Endothelial cell (in vitro differentiated cells): Measurements from ENCODE around the gene GZF1. TPM values are rescaled to one million over a fixed set of nuclear protein-coding genes. Genes with fewer than 3 reads are reported as not detected.

Experiments
- DNase-seq: peaks from one replicate; pipeline ENCODE4 v3.0.0; 2021; ENCODE audit warnings: low spot score
- H3K27ac Mint-ChIP-seq: one replicate; pipeline ENCODE4 v1.8.0; 2021; ENCODE audit warnings: mixed read lengths, inconsistent platforms; ENCODE audit not compliant: unreplicated experiment
- H3K27me3 Mint-ChIP-seq: one replicate; pipeline ENCODE4 v1.8.0; 2021; ENCODE audit warnings: mild to moderate bottlenecking, moderate library complexity, mixed read lengths, inconsistent platforms; ENCODE audit not compliant: unreplicated experiment
- H3K36me3 Mint-ChIP-seq: one replicate; pipeline ENCODE4 v1.8.0; 2021; ENCODE audit warnings: mild to moderate bottlenecking, low read depth, mixed read lengths, inconsistent platforms; ENCODE audit not compliant: unreplicated experiment
- H3K4me1 Mint-ChIP-seq: one replicate; pipeline ENCODE4 v1.8.0; 2021; ENCODE audit warnings: mild to moderate bottlenecking, mixed read lengths, inconsistent platforms; ENCODE audit not compliant: unreplicated experiment
- H3K4me3 Mint-ChIP-seq: one replicate; pipeline ENCODE4 v1.8.0; 2021; ENCODE audit warnings: mild to moderate bottlenecking, mixed read lengths, inconsistent platforms; ENCODE audit not compliant: unreplicated experiment
- H3K9me3 Mint-ChIP-seq: one replicate; pipeline ENCODE4 v1.8.0; 2021; ENCODE audit warnings: mixed read lengths, inconsistent platforms; ENCODE audit not compliant: unreplicated experiment
- CTCF ChIP-seq: fragments of 200-600 bp; sonication (generic); IDR thresholded peaks from one replicate; pipeline ENCODE4 v1.5.0; 2021; ENCODE audit warnings: antibody characterized with exemption; ENCODE audit not compliant: unreplicated experiment
- total RNA-seq: library from RNA; stranded (reverse); fragmentation: NEBNext Ultra II Directional; extraction: Animal tissue kit (Norgen Biotek cat#: 25700); gene quantifications from one replicate; pipeline ENCODE4 v1.2.1, GENCODE V29; 2021; ENCODE audit not compliant: unreplicated experiment

Gene GZF1
- total RNA-seq, 1 donor from 2014 or later, result 9.6 TPM

DNA sequence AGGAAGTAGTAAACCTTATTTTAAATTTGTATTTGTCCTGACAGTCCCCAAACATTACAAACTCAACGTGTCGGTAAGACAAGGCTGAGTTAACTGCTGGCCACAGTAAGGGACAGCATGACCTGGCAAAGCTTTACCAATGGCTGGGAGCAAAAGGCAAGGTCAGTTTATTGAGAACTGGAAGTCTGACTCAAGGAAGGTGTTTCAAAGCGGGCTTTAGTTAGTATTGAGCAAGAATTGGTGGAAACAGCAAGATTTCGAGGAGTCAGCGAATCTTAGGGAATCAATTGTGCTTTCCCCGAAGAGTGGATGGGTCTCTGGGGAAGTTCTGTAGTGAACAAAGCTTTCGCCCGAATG, 885 bp upstream of the GZF1 start:
- Mint-ChIP-seq H3K4me1 (peaks cover 21% of the 10 kb centered on the region), H3K4me3 (peak overlapping the region; percentile 93), H3K27ac (peak overlapping the region; percentile 98), H3K27me3 (peaks cover 11% of the 10 kb centered on the region), H3K36me3 (peaks cover 22% of the 10 kb centered on the region), H3K9me3 (no peaks in the 10 kb centered on the region)
- no peak for DNase-seq
- no peak for TF ChIP-seq CTCF

DNA sequence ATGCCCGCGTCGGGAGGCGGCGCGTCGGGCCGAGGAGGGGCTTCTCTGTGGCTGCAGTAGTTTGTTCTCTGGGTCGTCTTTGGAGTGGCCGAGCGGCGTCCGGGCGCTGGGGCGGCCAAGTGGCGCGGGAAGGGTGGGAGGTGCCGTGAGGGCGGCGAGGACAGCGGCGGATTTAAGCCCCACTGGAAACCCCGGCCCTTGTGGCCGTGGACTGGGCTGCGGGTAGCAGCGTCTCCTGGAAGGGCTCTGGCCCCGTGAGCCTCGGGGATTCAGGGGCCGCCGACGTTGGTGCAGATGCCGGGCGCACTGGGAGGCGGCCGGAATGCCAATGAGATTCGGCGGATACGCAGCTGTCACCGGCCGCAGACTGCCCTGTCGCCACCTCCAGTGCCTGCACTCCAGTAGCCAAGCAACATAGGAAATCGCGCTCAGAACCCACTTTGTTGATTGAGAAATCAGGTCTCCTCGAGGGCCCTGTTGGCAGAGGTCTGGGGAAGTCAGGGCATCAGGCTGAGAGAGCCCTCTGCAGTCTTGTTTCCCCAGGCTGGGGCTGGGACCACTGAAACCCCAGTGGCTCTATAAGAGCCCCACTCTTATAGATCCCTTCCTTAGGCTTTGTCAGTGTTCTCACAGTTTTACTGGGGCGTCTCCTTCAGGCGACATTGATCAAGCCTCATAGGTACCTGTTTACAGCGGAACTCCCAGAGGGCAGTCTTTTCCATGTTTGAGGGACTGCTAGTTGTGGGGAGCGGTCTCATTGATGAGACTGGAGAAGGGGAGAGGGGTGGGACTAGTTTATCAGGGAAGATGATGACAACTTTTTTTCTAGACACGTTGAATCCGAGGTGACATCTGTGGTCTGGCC, 642 bp downstream of the GZF1 start:
- Mint-ChIP-seq H3K27me3 (peaks cover 11% of the 10 kb centered on the region), H3K9me3 (no peaks in the 10 kb centered on the region), H3K4me3 (peak overlapping the region; percentile 85), H3K4me1 (peaks cover 15% of the 10 kb centered on the region), H3K36me3 (peaks cover 23% of the 10 kb centered on the region), H3K27ac (peak overlapping the region; percentile 76)
- TF ChIP-seq CTCF, result no peak
- peak; percentile 48 for DNase-seq

DNA sequence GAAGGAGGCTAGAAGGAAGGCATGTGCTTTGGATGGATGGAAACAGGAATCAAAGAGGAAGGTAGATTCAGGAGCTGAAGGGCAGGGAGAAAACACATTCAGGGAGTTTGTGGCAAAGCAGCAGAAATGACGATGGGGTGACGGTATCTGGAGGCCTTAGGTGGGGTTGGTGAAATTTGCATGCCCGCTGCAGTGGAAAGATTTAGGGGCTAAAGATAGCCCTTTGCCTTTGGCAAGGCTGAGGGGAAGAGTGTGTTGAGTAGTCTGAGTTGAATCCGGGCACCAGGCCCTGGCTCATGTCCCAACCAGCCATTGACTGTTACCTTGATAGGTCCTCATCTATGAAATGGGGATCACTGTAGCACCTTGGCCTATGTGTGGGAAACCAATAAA, 1.3 kb downstream of the GZF1 start:
- TF ChIP-seq CTCF, result no peak
- Mint-ChIP-seq H3K27ac (peak overlapping the region; percentile 76), H3K27me3 (peaks cover 11% of the 10 kb centered on the region), H3K4me1 (peaks cover 15% of the 10 kb centered on the region), H3K9me3 (no peaks in the 10 kb centered on the region), H3K36me3 (peaks cover 23% of the 10 kb centered on the region), H3K4me3 (peak overlapping the region; percentile 85)
- no peak for DNase-seq

- Mint-ChIP-seq H3K4me3 (peak overlapping the region; percentile 82), H3K36me3 (peaks cover 33% of the 10 kb centered on the region), H3K9me3 (no peaks in the 10 kb centered on the region), H3K27me3 (peaks cover 11% of the 10 kb centered on the region), H3K4me1 (peaks cover 15% of the 10 kb centered on the region), H3K27ac (peak overlapping the region; percentile 76)
- DNase-seq, result no peak
- TF ChIP-seq CTCF, result no peak
These were observed 3.6 kb downstream of the GZF1 start for GRCh38 chr20:23365390-23366165.

- peaks cover 15% of the 10 kb centered on the region for H3K4me1 Mint-ChIP-seq
- peaks cover 38% of the 10 kb centered on the region for H3K36me3 Mint-ChIP-seq
- H3K4me3 Mint-ChIP-seq, result no peak overlapping the region
- no peak for DNase-seq
- no peaks in the 10 kb centered on the region for H3K9me3 Mint-ChIP-seq
- no peak overlapping the region for H3K27ac Mint-ChIP-seq
- no peak for TF ChIP-seq CTCF
- peaks cover 11% of the 10 kb centered on the region for H3K27me3 Mint-ChIP-seq
These were observed 4.4 kb downstream of the GZF1 start for GRCh38 chr20:23366384-23366783.
